RWPE1 (cell line): Measurements from ENCODE around the gene SLC30A10.

ENCODE experiments used
- CTCF ChIA-PET: fragments of 350-600 bp; sonication (Branson Sonifier 250); formaldehyde crosslinking; extraction: SDS; loops from one replicate; lab custom pipeline; 2021; lab: Yijun Ruan, JAX
- POLR2A ChIA-PET: fragments of 400-600 bp; formaldehyde crosslinking; extraction: SDS; loops from one replicate; lab custom pipeline; 2020; ENCODE audit warnings: antibody characterized with exemption; ENCODE audit not compliant: low non-redundant PET; lab: Yijun Ruan, JAX
- DNase-seq: peaks from one replicate; pipeline ENCODE4 v3.0.0; 2012; ENCODE audit warnings: low spot score
- H3K27ac ChIP-seq: fragments of 450-650 bp; 2 replicates; pipeline ENCODE4 v1.5.1; 2017
- TF ChIP-seq, protein P1 (sequence below): fragments of 450-650 bp; conservative IDR thresholded peaks from 2 replicates; pipeline ENCODE4 v1.5.1; 2017; ENCODE audit warnings: low read depth, mild to moderate bottlenecking

Gene SLC30A10

DNA sequence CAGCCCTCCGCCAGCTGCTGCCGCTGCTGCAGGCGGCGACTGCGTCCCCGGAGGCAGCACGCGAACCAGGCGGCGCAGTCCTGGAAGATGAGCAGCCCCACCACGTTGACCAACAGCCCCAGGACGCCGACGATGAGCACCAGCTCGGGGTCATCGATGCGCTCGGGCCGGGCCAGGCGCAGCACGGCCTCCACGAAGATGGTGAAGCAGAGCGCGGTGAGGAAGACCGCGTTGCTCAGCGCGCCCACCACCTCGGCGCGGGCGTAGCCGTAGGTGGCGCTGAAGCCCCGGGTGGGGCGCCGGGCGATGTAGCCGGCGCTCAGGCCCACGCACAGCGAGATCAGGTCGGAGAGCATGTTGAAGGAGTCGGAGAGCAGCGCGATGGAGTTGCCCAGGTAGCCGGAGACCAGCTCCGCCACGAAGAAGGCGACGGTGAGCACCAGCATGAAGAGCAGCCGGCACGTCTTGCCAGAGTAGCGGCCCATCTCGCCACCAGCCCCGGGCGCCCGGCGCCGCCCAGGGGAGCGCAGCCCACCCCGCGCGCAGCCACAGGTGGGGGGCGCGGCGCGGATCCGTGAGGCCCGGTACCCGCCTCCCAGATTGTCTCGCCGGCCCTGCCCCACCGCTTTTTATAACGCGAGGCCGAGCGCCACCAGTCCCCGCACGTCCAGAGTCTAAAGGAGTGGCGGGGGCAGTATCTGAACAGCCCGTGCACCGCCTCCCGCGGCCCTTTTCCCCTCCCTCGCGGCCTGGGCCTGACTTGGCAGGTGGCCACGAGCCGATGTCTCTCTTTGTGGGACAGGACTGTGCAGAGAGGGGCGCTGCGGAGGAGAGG is at the start of gene SLC30A10:
TSS of gene SLC30A10 (minus strand) at position 602 of the 835 bp plus-strand sequence. CDS start at position 485, 117 bp downstream.
- CTCF ChIA-PET, result interaction anchor here (0.5 kb wide), 1 partner anchor 630 kb away, joined by 5 read pairs; no protein-coding TSS in a partner anchor
- POLR2A ChIA-PET, result no interaction called here
- TF ChIP-seq, protein P1, sequence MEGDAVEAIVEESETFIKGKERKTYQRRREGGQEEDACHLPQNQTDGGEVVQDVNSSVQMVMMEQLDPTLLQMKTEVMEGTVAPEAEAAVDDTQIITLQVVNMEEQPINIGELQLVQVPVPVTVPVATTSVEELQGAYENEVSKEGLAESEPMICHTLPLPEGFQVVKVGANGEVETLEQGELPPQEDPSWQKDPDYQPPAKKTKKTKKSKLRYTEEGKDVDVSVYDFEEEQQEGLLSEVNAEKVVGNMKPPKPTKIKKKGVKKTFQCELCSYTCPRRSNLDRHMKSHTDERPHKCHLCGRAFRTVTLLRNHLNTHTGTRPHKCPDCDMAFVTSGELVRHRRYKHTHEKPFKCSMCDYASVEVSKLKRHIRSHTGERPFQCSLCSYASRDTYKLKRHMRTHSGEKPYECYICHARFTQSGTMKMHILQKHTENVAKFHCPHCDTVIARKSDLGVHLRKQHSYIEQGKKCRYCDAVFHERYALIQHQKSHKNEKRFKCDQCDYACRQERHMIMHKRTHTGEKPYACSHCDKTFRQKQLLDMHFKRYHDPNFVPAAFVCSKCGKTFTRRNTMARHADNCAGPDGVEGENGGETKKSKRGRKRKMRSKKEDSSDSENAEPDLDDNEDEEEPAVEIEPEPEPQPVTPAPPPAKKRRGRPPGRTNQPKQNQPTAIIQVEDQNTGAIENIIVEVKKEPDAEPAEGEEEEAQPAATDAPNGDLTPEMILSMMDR, result no peak
- no peak for DNase-seq
- no peak within 1 kb of the TSS for H3K27ac ChIP-seq

DNA sequence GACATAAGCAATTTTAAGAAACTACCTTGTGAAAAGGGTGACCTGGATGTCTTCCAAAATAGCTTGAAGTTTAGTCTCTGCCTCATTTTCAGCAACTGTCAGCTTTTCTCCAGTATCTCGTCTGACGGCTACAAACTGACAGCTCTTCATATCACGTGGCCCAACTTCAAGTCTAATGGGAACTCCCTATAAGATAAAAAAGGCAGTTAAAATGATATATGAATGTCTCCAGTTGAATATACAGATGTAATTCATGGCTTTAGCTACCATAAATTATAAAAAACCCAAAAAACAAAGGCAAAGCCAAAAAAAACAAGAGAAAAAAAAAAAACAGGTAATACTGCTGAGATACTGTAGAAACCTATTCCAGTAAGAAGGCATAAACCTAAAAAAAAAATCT is 44.9 kb upstream of the SLC30A10 start:
- no peak overlapping the region for H3K27ac ChIP-seq
- CTCF ChIA-PET, result interaction anchor here (0.7 kb wide), 1 partner anchor 81 kb away, joined by 4 read pairs; no protein-coding TSS in a partner anchor
- POLR2A ChIA-PET, result no interaction called here
- TF ChIP-seq, protein P1, result no peak
- DNase-seq, result no peak

DNA sequence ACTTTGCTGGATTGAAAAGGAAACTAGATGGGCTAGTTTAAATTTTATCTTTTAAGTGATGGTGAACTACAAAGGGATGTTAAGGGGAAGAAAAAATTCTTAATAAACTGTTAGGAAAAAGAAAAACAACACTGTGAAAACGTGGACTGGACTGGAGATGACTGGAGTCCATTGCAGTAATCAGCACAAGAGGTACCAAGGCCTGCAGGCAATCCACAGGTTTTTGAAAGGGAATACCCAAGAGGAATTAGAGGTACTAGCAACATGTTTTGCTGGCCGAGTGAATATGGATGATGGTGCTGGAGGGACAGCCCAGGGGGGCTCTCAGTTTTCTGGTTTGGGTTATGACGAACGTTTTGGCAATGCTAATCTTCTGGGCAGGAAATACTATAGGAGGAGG is 39.0 kb upstream of the SLC30A10 start:
- ChIA-PET POLR2A (no interaction called here), CTCF (interaction anchor here (0.6 to 0.8 kb wide), 3 partner anchors 32 to 701 kb away, joined by 3 read pairs; no protein-coding TSS in a partner anchor)
- no peak for DNase-seq
- TF ChIP-seq, protein P1, result no peak
- no peak overlapping the region for H3K27ac ChIP-seq

DNA sequence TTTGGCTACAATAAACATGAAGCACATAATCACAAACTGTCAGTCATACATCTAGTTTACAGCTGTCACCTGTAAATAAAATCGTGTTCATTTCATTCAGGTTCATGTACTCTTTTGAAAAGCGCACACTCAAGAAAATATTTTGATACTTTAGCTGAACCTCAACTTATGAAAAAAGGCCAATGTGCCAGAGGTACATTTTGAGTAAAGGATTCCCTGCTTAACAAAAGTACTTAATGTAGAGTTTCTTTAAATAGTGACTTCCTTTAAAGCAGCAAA is 37.7 kb upstream of the SLC30A10 start:
- ChIA-PET CTCF (no interaction called here), POLR2A (no interaction called here)

DNA sequence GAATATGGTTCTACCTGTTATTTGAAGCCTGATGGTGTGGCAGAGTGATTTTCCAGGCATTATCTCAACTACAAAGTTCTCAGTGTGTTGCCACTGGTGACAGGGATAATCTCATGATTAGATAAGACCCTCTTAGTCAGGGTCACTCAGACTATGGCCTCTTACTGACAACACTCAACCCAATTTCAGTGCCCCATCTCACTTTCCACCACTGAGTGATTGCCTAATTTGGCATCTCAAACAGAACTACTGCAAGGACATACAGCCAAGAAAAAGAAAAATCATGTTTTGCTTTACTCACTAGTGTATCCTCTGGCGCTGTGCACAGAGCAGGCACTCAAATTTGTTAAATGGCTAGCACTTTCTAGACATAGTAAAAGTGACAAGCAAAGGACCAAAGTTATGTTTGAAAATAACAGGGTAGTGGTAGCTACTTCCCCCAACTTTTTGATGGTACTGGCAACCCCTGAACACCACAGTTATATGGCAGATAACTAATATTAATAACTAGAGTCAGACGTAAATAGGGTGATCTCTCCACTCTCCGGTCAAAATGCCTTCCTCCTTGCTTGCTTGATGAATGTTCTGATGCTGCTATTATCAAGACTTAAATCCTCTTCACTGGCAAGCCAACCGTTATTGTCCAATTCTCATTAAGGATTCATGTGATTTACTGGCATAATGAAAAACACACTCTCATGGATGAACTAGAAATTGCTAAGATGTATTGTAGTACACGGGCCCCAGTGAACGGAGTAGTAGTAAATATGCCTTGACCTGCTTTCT is 37.1 kb upstream of the SLC30A10 start:
- no peak overlapping the region for H3K27ac ChIP-seq
- ChIA-PET POLR2A (no interaction called here), CTCF (no interaction called here)
- DNase-seq, result no peak
- TF ChIP-seq, protein P1, result no peak

More for the DNA sequence above, 37.7 kb upstream of the SLC30A10 start:
- TF ChIP-seq, protein P1, result no peak
- DNase-seq, result no peak
- H3K27ac ChIP-seq, result no peak overlapping the region

DNA sequence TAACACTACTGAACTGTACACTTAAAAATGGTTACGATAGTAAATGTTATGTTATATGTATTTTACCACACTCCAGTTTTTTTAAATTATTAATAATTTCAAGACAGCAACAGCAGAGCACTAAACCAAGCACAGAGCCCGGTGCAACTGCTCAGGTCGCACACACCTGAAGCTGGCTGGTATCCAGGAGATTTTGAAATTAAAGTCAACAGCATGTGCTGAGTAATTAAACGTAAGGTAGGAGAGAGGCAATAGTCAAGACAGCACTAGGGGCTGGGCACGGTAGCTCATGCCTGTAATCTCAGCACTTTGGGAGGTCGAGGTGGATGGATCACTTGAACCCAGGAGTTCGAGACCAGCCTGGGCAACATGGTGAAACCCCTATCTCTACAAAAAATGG is 35.1 kb upstream of the SLC30A10 start:
- no peak overlapping the region for H3K27ac ChIP-seq
- no peak for DNase-seq
- TF ChIP-seq, protein P1, result no peak

More for the DNA sequence above, 35.1 kb upstream of the SLC30A10 start:
- ChIA-PET POLR2A (no interaction called here), CTCF (interaction anchor here (0.6 to 0.7 kb wide), 2 partner anchors 52 to 302 kb away, joined by 3 read pairs; no protein-coding TSS in a partner anchor)
